NCI-H748 treated with DMSO at 0.1 percent for 48 hours (cell line): ENCODE results near the gene MYOM3.

Experiments
- DNase-seq: peaks from one replicate; lab custom pipeline; 2025; lab: John Stamatoyannopoulos, UW

The MYOM3 gene

GRCh38 chr1:24096009-24096738 is 15.8 kb downstream of the MYOM3 start:
- no peak for DNase-seq

GRCh38 chr1:24095140-24095859 is 16.6 kb downstream of the MYOM3 start:
- DNase-seq, result no peak

- no peak for DNase-seq
Observed at GRCh38 chr1:24094554-24094953, 17.4 kb downstream of the MYOM3 start.

GRCh38 chr1:24093732-24094131 is 18.2 kb downstream of the MYOM3 start:
- no peak for DNase-seq

- DNase-seq, result no peak
Observed at GRCh38 chr1:24092979-24093378, 19.0 kb downstream of the MYOM3 start.

- no peak for DNase-seq
Observed at GRCh38 chr1:24091971-24092482, 19.9 kb downstream of the MYOM3 start.

- no peak for DNase-seq
Observed at GRCh38 chr1:24090736-24091135, 21.2 kb downstream of the MYOM3 start.

GRCh38 chr1:24089743-24090555 is 22.0 kb downstream of the MYOM3 start:
- no peak for DNase-seq

- no peak for DNase-seq
Observed at GRCh38 chr1:24089027-24089742, 22.8 kb downstream of the MYOM3 start.

- no peak for DNase-seq
Observed at GRCh38 chr1:24086466-24086865, 25.5 kb downstream of the MYOM3 start.

- DNase-seq, result no peak
Observed at GRCh38 chr1:24085546-24085945, 26.4 kb downstream of the MYOM3 start.

GRCh38 chr1:24085007-24085406 is 26.9 kb downstream of the MYOM3 start:
- DNase-seq, result no peak

- no peak for DNase-seq
Observed at GRCh38 chr1:24084050-24084449, 27.9 kb downstream of the MYOM3 start.

GRCh38 chr1:24082372-24082771 is 29.6 kb downstream of the MYOM3 start:
- DNase-seq, result no peak

GRCh38 chr1:24081190-24081589 is 30.7 kb downstream of the MYOM3 start:
- DNase-seq, result no peak

GRCh38 chr1:24080131-24080530 is 31.8 kb downstream of the MYOM3 start:
- DNase-seq, result no peak

GRCh38 chr1:24077278-24077978 is 34.5 kb downstream of the MYOM3 start:
- DNase-seq, result no peak

GRCh38 chr1:24075946-24076345 is 36.0 kb downstream of the MYOM3 start:
- DNase-seq, result no peak

- no peak for DNase-seq
Observed at GRCh38 chr1:24075590-24075854, 36.4 kb downstream of the MYOM3 start.

- no peak for DNase-seq
Observed at GRCh38 chr1:24074817-24075589, 36.9 kb downstream of the MYOM3 start.

- DNase-seq, result no peak
Observed at GRCh38 chr1:24074196-24074595, 37.7 kb downstream of the MYOM3 start.
